GM18861 (cell line): ENCODE results near the gene WFIKKN2.
"Not testable (repeated sequence)": the region's sequence is repeated elsewhere in the genome, so short reads cannot be mapped to it uniquely, and the experiment has no call there.

ENCODE experiments used
- ATAC-seq: cut with Tn5 transposase; IDR thresholded peaks from one replicate; pipeline ENCODE4 v1.9.1; 2021; ENCODE audit not compliant: unreplicated experiment

The WFIKKN2 gene, protein sequence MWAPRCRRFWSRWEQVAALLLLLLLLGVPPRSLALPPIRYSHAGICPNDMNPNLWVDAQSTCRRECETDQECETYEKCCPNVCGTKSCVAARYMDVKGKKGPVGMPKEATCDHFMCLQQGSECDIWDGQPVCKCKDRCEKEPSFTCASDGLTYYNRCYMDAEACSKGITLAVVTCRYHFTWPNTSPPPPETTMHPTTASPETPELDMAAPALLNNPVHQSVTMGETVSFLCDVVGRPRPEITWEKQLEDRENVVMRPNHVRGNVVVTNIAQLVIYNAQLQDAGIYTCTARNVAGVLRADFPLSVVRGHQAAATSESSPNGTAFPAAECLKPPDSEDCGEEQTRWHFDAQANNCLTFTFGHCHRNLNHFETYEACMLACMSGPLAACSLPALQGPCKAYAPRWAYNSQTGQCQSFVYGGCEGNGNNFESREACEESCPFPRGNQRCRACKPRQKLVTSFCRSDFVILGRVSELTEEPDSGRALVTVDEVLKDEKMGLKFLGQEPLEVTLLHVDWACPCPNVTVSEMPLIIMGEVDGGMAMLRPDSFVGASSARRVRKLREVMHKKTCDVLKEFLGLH

DNA sequence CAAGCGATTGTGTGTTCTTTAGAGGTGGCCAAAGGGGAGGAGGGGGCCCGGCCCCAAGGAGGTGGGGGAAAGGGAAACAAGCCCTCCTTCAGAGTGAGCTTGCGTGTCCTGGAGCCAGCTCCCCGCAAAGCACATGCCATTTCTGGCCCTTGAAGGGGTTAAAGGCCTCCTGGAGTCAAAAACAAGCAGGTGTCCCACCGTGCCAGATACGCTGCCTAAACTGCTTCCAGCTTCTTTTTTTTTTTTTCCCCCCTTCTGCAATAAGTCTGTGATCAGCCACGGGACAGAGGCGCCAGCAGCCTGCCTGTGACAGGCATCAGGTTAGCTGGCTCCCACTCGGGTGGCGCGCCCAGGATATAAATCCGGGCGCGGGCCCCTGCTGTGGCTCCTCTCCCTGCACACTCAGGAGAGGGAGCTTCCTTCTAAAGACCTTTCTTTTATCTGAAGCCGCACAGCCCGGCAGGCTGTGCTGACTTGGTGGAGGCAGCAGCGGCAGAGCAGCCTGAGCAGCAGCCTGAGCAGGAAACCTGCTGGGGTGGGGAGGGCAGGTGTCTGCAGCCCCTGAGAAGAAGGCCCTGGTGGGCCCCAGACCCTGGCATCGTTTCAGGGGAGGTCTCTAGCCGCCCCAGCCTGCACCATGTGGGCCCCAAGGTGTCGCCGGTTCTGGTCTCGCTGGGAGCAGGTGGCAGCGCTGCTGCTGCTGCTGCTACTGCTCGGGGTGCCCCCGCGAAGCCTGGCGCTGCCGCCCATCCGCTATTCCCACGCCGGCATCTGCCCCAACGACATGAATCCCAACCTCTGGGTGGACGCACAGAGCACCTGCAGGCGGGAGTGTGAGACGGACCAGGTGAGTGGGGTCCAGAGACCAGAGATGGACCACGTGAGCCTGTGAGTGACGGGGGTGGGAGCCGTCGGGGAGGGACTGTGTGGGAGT lies at the start of gene WFIKKN2:
Gene WFIKKN2 (plus strand): TSS at position 286 of the 934 bp plus-strand sequence. CDS start 352 bp downstream, at position 638.
- ATAC-seq = no peak

DNA sequence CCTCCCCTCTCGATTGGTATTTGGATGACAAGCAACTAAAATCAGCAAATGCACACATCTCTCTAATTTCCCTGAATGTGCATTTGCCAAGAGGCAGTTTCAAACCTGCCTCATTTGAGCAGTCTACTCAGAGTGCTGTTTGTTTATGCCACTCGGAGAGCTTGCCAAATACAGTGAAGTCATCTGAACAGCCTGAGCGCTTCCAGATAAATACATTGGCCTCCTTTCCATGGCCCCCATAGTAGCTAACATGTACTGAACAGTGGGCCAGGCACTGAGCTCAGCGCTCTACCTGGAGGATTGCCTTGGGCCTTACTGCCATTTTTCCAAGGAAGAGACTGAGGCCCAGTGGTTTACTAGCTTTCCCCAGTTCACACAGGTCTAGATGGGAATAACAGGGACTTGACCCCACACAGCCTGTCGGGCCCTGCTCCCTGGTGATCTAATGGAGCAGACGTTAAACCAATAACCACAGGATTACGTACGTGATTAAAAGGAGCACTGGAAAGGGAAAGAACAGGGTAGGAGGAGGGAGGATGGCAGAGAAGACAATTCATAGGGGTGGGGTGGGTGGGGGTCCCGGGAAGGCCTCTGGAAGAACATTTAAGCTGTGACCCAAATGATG lies 49.3 kb upstream of the WFIKKN2 start:
- ATAC-seq = no peak

DNA sequence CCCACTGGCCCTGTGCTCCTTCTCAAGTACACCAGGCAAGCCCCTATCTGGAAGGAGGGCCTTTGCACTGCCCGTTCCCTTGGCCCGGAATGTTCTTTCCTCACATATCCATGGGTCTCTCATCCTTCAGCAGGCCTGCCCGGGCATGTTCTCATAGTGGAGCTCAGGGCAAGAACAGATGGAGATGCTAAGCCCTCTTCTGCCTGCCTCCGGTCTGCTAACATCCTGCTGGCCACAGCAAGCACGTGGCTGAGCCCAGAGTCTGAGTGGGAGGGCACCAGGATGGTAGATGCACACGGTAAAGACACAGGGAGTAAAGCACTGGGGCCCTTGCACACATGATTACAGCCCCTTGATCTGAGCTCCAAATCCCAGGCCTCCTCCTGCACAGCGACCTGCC lies 48.3 kb upstream of the WFIKKN2 start:
- ATAC-seq = no peak

DNA sequence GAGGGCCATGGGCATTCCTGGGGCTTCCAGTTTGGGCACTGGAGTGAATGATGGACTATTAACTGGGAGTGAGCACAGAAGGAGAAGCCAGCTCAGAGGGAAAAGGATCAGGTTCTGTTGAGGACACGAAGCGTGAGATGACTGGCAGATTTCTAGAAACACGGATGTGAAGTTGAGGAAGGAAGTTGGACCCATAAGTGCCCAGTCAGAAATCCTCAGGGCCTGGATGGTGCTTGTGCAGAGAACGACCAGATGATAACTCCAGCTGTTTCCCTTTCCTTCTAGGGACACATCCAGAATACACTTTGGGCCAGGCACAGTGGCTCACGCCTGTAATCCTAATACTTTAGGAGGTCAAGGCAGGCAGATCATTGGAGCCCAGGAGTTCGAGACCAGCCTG lies 44.8 kb upstream of the WFIKKN2 start:
- ATAC-seq = no peak

DNA sequence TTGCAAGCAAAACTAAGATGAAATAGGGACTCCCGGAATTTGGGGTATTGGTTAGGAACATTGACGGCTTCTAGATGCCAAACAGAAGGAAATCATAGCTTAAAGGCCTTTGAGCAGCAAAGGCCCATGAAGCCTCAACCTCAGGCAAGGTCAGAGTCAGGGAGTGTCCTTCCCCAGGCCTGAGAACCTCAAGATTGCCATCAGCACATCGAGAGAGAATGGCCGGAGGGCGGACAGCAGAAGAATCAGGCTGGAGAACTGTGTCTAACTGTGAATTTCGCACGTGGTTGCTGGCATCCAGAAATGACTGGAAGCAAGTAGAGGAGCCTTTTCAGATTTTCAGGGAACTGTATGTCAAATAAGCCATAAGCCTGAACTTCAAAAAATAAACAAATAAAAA lies 43.3 kb upstream of the WFIKKN2 start:
- no peak for ATAC-seq

DNA sequence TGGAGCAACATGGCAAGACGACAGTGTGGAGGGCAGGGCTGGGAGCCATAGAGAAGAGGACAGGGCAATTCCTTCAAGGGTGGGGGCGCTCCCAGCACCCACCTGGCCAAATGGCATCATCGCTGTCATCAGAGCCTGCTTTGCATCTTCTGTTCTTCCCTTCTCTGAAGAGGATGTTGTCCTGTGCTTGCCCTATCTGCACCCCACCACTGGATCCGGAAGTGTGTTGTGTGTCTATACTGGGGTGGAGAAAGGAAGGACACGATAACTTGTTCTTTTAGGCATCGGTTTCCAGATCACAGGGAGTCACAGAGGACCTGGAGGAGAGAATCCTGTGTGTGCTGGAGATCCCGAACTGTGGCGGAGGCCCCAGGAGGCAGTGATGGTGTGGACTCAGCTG lies 42.4 kb upstream of the WFIKKN2 start:
- ATAC-seq = no peak

DNA sequence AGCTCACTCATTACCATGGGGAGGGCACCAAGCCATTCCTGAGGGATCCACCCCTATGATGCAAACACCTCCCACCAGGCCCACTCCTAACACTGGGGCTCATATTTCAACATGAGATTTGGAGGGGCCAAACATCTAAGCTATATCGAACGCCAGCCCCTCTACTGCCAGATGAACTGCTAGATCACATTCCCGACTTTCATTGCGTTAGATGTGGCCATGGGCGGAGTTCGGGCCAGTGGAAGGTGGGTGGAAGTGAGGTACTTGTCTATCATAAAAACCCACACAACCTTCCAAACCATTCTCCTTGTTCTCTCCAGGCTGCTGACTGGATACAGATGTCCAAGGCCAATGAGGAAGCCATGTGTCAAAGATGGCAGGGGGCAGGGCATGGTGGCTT lies 41.0 kb upstream of the WFIKKN2 start:
- ATAC-seq = no peak

DNA sequence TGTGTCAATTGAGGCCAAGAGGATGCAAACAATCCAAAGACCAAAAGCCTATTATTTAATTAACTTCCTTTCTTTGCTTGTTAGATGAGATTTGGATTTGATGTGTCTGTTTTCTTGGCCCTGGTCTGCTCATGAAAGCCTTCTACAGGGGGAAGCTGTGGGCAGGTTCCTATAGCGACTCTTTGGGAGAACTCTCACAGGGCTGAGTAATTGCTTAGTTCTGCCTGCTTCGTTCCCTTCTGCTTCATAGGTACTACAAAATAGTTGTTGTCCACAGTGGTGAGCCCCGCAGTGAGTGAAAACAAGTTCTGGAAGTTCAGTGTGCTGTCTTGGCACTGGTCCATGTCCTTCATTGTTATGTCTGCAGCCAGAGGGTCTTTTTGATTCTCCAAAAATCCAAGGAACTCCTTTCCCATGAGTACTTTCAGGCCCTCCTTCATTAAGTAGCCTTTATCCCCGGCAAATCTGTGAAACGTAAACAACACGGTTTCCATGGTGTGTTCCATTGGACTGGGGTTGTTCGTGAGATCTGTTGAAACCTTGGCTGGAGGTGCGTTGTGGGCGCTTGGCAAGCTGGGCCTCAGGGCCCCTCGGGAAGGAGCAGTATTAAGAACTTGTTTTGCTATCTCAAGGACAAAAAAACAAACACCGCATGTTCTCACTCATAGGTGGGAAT lies 38.1 kb upstream of the WFIKKN2 start:
- ATAC-seq = no peak

DNA sequence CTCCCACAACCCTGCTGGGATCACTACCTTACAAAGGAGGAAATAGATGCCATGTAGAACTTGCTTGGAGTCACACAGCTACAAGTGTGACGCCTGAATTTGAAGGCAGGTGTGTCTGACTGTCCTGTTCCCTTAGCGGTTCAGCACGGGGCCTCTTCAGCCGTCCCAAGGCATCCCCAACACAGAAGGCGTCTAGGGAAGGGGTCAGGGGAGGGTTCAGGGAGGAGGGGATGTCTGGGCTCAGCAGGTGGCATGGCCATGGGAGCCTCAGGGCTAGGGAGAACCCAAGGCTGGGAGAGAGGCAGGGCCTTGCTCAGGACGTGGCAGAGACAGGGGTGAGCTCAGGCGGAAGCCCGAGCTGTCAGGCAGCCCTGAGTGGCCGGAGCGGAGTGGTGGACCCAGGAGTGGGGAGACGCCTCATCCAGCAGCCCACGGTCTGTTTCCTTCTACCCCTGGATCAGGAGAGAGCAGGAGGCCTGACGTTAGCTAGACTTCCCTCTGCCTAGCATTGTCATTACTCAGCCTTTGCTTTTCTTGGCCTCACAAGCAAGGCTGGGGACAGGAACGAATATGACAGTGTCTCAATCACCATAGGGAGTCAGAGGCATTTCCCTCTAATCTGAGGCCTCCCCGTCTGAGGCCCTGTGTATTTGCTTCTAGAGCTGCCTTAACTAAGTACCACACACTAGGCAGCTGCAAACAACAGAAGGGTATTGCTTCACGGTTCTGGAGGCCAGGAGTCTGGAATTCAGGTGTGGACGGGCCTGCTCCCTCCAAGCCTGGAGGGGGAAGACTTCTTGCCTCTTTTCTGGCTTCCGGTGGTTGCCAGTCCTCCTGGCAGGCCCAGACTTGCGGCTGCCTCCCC lies 36.7 kb upstream of the WFIKKN2 start:
- ATAC-seq = no peak

DNA sequence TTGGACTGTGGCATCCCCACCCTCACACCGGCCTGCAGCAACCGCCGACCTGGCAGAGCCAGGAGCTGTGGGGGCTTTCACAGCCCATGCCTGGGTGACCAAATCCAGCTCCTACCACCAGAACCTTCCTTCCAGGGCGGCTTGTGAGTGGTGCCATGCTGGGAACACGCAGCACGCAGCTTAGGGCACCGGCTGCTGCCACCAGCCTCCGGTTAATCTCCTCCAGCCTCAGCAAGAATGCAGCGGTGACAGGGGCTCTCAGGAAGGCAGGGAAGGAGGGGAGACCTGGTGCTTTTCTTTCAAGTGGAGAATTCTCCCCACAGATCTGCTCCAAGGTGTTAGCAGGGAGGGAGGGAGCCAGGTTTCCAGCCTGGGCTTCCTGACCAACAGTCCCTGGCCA lies 35.8 kb upstream of the WFIKKN2 start:
- no peak for ATAC-seq

DNA sequence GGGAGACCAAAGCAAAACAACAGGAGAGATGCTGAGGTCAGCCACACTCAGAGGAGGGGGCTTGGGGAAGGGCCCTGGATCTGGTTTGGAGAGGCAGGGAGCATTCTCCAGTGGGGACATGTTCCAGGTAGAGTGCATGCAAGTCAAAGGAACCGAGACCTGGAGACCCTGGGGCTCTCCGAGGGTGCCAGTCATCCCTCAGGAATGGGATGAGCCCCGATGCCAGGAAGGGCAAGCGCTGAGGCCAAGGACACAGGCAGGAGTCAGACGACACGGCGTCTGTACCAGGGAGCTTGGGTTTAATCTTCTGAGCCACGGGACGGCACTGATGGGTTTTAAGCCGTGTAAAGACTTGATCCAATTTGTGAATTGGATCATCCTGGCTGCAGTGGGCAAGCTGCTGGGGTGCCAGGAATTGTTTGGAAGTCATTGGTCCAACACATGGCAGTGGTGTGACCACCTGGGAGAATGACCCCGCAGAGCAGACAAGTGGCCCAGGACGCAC lies 35.1 kb upstream of the WFIKKN2 start:
- no peak for ATAC-seq

DNA sequence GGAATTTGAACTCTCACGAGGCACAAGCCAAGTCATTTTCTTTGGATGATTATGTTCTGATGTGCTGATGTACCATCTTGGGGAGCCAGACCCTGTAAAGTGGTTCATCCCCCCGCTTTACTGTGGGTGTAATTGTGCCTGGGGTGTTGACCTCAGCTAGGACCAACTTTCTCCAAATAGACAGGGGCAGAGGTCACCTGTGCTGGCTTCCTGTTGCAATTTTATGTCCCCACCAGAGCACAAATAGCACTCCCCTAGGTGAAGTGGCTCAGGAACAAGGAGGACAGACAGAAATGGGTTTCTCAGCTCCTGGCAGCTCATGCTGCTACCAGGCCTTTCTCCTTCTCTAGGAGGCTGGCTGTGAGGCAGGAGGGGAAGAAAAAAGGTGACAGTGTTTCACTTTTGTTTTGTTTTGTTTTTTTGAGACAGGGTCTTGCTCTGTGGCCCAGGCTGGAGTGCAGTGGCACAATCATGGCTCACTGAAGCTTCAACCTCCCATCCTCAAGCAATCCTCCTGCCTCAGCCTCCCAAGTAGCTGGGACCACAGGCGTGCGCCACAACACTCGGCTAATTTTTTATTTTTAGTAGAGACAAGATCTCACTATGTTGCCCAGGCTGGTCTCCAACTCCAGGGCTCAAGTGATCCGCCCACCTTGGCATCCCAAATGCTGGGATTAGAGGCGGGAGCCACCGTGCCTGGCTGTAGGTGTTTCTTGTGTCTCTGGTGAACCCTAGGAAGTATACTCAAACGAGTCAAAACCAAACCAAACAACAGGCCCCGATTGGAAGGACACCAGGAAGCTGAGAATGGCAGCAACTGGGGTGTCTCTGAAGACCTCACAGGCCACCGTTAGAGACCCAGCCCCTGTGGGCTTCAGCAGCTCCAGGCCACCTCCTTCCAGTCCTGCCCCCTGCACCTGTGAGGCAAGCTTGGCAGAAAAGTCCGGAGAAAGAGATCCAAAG lies 32.5 kb upstream of the WFIKKN2 start:
- ATAC-seq = no peak

DNA sequence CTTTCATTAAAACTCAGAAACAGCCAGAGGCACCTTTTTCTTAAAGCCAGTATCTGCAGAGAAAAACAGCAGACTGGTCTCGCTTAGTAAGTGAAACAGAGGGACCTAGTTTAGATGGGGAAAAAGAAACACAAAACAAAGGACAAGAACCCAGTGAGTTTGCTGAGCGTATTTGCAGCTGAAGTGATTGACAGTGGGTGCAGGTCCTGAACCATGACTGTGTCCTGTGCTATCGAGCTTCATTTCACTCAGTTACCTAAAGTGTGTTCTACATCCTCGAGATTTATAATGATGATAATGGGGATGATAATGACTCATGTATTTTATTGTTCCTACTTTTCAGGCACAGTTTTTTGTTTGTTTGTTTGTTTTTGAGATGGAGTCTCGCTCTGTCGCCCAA lies 31.7 kb upstream of the WFIKKN2 start:
- ATAC-seq = no peak

DNA sequence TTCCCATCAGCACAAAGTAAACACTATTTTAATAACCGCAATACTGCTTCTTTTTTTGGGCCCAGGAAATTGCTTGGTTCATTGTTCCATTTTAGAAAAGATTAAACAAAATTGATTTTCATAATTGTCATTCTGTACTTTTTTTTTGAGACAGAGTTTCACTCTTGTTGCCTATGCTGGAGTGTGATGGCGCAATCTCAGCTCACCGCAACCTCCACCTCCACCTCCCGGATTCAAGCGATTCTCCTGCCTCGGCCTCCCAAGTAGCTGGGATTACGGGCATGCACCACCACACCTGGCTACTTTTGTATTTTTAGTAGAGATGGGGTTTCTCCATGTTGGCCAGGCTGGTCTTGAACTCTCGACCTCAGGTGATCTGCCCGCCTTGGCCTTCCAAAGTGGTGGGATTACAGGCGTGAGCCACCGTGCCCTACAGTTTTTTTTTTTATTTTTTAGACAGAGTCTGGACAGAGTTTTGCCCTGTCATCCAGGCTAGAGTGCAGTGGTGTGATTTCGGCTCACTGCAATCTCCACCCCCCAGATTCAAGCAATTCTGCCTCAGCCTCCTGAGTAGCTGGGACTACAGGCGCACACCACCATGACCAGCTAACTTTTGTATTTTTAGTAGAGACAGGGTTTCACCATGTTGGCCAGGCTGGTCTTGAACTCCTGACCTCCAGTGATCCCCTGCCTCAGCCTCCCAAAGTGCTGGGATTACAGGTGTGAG lies 30.5 kb upstream of the WFIKKN2 start:
- not testable (repeated sequence) for ATAC-seq

DNA sequence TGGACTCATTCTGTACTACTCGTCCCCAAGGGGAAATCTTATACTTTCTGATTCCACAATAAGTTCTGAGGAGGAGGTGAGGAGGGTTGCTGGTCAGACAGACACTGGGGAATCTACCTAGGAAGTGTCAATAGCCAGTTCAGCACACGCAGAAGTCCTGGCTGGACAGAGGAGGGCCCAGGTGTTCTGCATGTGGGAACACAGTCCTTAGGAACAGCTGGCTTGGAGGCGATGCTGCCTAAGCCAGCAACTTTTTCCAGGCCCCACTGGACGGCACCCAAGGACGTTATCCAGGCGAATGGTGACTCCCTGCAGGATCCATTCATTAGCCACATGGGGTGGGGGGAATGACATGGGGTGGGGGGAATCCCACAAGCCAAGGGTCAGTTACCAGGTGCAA lies 29.9 kb upstream of the WFIKKN2 start:
- no peak for ATAC-seq

DNA sequence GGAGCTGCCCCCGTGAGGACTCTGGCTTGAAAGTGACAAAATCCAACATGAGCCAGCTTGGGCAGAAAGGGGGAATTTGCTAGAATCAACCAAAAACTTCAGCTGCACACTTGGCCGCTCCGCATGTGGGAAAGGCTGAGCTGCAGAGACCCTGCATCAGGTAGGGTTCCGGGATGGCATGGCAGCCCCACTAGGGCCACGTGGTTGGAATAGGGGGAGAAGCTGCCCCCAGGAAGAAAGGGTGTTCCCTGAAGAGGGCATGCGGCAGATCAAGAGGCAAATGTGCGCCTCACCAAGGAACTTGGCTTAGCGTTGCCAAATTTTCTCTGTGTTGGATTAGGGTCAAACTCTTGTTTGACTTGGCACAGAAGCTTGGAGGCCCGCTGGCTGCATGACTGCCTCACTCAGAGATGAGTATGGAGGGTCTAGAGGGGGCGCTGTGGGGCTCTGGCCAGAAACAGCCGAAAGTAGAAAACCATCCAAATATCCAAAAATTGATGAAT lies 29.2 kb upstream of the WFIKKN2 start:
- ATAC-seq = no peak

DNA sequence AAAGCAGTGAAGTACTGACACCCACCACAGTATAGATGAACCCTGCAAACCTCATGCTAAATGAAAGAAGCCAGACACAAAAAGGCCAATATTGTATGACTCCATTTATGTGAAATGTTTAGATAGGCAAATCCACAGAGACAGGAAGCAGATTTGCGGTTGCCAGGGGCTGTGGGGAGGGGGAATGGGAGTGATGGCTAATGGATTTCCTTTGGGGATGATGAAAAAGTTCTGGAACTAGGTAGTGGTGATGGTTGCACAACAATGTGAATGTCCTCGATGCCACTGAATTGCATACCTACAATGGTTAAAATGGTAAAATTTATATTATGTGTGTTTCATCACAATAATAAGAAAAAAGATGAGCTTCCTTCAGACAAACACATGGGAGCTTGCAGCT lies 28.4 kb upstream of the WFIKKN2 start:
- no peak for ATAC-seq

DNA sequence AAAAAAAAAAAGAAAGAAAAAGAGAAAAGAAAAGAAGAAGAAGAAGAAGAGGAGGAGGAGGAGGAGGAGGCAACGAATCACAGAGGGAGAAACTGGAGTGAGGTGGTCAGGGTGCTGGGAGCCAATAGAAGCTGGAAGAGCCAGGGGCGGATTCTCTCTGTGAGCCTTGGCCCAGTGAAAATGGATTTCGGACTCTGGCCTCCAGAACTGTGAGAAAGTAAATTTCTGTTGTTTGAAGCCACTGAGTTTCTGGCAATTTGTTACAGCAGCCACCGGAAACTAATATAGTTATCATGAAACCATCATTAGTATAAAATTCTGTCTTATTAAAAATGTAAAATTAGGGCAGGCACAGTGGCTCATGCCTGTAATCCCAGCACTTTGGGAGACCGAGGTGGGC lies 27.7 kb upstream of the WFIKKN2 start:
- no peak for ATAC-seq
